H1 (cell line): ENCODE results near the gene VPS13D.

Experiments
- CTCF ChIP-seq, 3 experiments: IDR thresholded peaks; 1 replicate in 2 of 3; 2 replicates in 1 of 3; pipeline versions ENCODE4 v1.5.1 to v1.6.1; 2011; ENCODE audit warnings: low read length in 3 of 3, mild to moderate bottlenecking in 3 of 3, inconsistent platforms in 2 of 3, low read depth in 1 of 3, moderate library complexity in 1 of 3; ENCODE audit not compliant: insufficient read depth in 1 of 3; ENCODE audit errors: control extremely low read depth in 1 of 3
- JUND ChIP-seq: IDR thresholded peaks from 2 replicates; pipeline ENCODE4 v1.6.1; 2011; ENCODE audit warnings: mild to moderate bottlenecking, improper control_type of control experiment, low read length
- MAX ChIP-seq: IDR thresholded peaks from 2 replicates; pipeline ENCODE4 v1.6.1; 2012; ENCODE audit warnings: inconsistent platforms
- RFX5 ChIP-seq: IDR thresholded peaks from 2 replicates; pipeline ENCODE4 v1.6.1; 2011; ENCODE audit warnings: low read depth, low read length, improper control_type of control experiment, borderline replicate concordance
- SIN3A ChIP-seq, 2 experiments: IDR thresholded peaks in 1 of 2; conservative IDR thresholded peaks in 1 of 2; 2 replicates each; pipeline ENCODE4 v1.6.1; 2011 to 2012; ENCODE audit warnings: low read length in 2 of 2, improper control_type of control experiment in 1 of 2, low read depth in 1 of 2, mild to moderate bottlenecking in 1 of 2

- TF ChIP-seq RFX5 (no peak), MAX (no peak), CTCF (IDR thresholded peaks at IDR 0.05; ENCODE audit: control extremely low read depth in 1 of 3, insufficient read depth in 1 of 3, low read depth in 1 of 3, low read length in 3 of 3) (no peak), JUND (no peak), SIN3A (conservative IDR thresholded peaks at IDR 0.05 in 1 of 2, IDR thresholded peaks at IDR 0.05 in 1 of 2; ENCODE audit: low read depth in 1 of 2, low read length in 2 of 2) (no peak)
These were observed 285.4 kb downstream of the VPS13D start for GRCh38 chr1:12515234-12515633.
